A549 (cell line): Measurements from ENCODE around the gene NUP62.

ENCODE experiments used
- HEYL ChIP-seq: fragments of 250-450 bp; sonication (Bioruptor Pico); IDR thresholded peaks from 2 replicates; pipeline ENCODE4 v1.8.0; 2021; ENCODE audit warnings: mild to moderate bottlenecking, moderate library complexity
- JUN ChIP-seq, 2 experiments: fragments of >200 bp; sonication (Bioruptor Twin); formaldehyde crosslinking; IDR thresholded peaks; 2 replicates in 1 of 2; 3 replicates in 1 of 2; pipeline ENCODE4 v1.6.1; 2016 to 2017
- TF ChIP-seq, protein P1 (sequence below): fragments of >200 bp; sonication (Bioruptor Twin); formaldehyde crosslinking; IDR thresholded peaks from 3 replicates; pipeline ENCODE4 v1.5.1; 2016
- TF ChIP-seq, protein P2 (sequence below): fragments of 450-650 bp; IDR thresholded peaks from 2 replicates; pipeline ENCODE4 v1.6.1; 2014; ENCODE audit warnings: antibody characterized with exemption
- TF ChIP-seq, protein P3 (sequence below): fragments of 200-600 bp; sonication (generic); IDR thresholded peaks from 2 replicates; pipeline ENCODE4 v1.6.1; 2016; ENCODE audit warnings: antibody characterized with exemption, mild to moderate bottlenecking, moderate library complexity

DNA sequence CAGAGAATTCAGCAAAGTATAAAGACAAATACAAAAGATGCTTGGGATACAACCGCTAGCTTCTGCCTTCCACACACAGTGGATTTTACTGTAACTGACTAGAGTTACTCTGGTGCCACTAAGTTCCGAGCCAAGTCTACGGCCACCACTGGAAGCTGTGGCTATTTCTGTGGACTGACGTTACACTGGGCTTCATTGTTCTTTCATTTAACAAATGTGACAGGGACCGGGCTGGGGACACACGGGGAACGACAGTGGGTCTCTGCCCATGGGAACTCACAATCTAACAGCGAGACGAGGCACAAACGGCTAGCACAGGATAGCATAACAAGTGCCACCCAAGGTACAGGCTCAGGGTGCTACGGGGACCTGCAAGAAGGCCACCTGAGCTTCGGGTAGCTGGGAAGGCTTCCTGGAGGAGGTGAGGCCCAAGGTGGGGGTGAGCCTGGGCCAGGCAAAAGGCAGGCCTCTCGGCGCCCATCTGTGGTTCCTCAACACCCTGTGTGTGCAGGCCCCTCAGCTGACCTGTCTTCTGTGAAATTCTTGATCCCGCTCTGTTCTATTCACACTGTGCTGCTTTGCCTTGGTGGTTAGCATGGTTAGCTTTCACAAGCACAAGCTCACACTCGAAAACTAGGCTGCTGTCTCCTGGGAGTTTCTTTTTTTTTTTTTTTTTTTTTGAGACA lies 22.3 kb downstream of the NUP62 start:
- TF ChIP-seq, protein P1, sequence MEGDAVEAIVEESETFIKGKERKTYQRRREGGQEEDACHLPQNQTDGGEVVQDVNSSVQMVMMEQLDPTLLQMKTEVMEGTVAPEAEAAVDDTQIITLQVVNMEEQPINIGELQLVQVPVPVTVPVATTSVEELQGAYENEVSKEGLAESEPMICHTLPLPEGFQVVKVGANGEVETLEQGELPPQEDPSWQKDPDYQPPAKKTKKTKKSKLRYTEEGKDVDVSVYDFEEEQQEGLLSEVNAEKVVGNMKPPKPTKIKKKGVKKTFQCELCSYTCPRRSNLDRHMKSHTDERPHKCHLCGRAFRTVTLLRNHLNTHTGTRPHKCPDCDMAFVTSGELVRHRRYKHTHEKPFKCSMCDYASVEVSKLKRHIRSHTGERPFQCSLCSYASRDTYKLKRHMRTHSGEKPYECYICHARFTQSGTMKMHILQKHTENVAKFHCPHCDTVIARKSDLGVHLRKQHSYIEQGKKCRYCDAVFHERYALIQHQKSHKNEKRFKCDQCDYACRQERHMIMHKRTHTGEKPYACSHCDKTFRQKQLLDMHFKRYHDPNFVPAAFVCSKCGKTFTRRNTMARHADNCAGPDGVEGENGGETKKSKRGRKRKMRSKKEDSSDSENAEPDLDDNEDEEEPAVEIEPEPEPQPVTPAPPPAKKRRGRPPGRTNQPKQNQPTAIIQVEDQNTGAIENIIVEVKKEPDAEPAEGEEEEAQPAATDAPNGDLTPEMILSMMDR: no peak
- TF ChIP-seq JUN (IDR thresholded peaks at IDR 0.05) (no peak), HEYL (CRISPR knock-in tag) (no peak)
- TF ChIP-seq, protein P2, sequence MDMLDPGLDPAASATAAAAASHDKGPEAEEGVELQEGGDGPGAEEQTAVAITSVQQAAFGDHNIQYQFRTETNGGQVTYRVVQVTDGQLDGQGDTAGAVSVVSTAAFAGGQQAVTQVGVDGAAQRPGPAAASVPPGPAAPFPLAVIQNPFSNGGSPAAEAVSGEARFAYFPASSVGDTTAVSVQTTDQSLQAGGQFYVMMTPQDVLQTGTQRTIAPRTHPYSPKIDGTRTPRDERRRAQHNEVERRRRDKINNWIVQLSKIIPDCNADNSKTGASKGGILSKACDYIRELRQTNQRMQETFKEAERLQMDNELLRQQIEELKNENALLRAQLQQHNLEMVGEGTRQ: no peak
- TF ChIP-seq, protein P3, sequence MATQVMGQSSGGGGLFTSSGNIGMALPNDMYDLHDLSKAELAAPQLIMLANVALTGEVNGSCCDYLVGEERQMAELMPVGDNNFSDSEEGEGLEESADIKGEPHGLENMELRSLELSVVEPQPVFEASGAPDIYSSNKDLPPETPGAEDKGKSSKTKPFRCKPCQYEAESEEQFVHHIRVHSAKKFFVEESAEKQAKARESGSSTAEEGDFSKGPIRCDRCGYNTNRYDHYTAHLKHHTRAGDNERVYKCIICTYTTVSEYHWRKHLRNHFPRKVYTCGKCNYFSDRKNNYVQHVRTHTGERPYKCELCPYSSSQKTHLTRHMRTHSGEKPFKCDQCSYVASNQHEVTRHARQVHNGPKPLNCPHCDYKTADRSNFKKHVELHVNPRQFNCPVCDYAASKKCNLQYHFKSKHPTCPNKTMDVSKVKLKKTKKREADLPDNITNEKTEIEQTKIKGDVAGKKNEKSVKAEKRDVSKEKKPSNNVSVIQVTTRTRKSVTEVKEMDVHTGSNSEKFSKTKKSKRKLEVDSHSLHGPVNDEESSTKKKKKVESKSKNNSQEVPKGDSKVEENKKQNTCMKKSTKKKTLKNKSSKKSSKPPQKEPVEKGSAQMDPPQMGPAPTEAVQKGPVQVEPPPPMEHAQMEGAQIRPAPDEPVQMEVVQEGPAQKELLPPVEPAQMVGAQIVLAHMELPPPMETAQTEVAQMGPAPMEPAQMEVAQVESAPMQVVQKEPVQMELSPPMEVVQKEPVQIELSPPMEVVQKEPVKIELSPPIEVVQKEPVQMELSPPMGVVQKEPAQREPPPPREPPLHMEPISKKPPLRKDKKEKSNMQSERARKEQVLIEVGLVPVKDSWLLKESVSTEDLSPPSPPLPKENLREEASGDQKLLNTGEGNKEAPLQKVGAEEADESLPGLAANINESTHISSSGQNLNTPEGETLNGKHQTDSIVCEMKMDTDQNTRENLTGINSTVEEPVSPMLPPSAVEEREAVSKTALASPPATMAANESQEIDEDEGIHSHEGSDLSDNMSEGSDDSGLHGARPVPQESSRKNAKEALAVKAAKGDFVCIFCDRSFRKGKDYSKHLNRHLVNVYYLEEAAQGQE: no peak
